Gastrocnemius medialis (tissue), 4 donors: ENCODE results near the gene CPSF3. TPM values are rescaled to one million over a fixed set of nuclear protein-coding genes. Genes with fewer than 3 reads are reported as not detected.
A peak's percentile ranks its signal among the peaks of the same experiment; 100 is the strongest.

Source experiments
- ATAC-seq, 2 donors: fragments of 150-250 bp; one replicate each; pipeline ENCODE4 v1.9.1; 2016
- DNase-seq, 2 donors: peaks; one replicate each; pipeline ENCODE4 v3.0.0-alpha.2; 2019
- H3K27ac ChIP-seq, 4 donors: fragments of 200-600 bp; sonication (generic); 1 replicate in 1 of 4; 2 replicates in 3 of 4; pipeline ENCODE4 v1.5.1; 2016 to 2018; ENCODE audit warnings: mild to moderate bottlenecking in 2 of 4, moderate library complexity in 1 of 4
- H3K27me3 ChIP-seq, 3 donors: fragments of 200-600 bp; sonication (generic) in 2 of 3; 1 replicate in 1 of 3; 2 replicates in 2 of 3; pipeline versions ENCODE4 v1.5.1 to v1.6.0; 2016 to 2019; ENCODE audit warnings: mild to moderate bottlenecking in 1 of 3, moderate library complexity in 1 of 3
- H3K36me3 ChIP-seq, 2 donors: fragments of 200-600 bp; sonication (generic) in 1 of 2; one replicate each; pipeline ENCODE4 v1.5.1; 2017 to 2018
- H3K4me1 ChIP-seq, 2 donors: fragments of 200-600 bp; sonication (generic) in 1 of 2; one replicate each; pipeline ENCODE4 v1.5.1; 2016 to 2017; ENCODE audit warnings: mild to moderate bottlenecking in 2 of 2
- H3K4me3 ChIP-seq, 4 donors: fragments of 200-600 bp; sonication (generic) in 3 of 4; 1 replicate in 1 of 4; 2 replicates in 3 of 4; pipeline ENCODE4 v1.5.1; 2016 to 2019; ENCODE audit warnings: mild to moderate bottlenecking in 2 of 4
- H3K9me3 ChIP-seq, 3 donors: fragments of 200-600 bp; sonication (generic) in 2 of 3; 1 replicate in 1 of 3; 2 replicates in 2 of 3; pipeline ENCODE4 v1.5.1; 2016 to 2019
- CTCF ChIP-seq, 5 experiments: fragments of 450-650 bp in 3 of 5; fragments of 200-600 bp in 2 of 5; sonication (generic) in 2 of 5; IDR thresholded peaks in 4 of 5; conservative IDR thresholded peaks in 1 of 5; 1 replicate in 4 of 5; 2 replicates in 1 of 5; pipeline ENCODE4 v1.5.1; 2016 to 2019; ENCODE audit warnings: antibody characterized with exemption in 5 of 5, mild to moderate bottlenecking in 3 of 5, moderate library complexity in 3 of 5
- POLR2A ChIP-seq, 2 donors: fragments of 450-650 bp; IDR thresholded peaks; one replicate each; pipeline ENCODE4 v1.6.1; 2017; ENCODE audit warnings: antibody characterized with exemption in 2 of 2, mild to moderate bottlenecking in 2 of 2, moderate library complexity in 2 of 2
- in situ Hi-C, 4 donors: fragments of 200-750 bp; cut with MboI; loops; one replicate each; pipeline versions ENCODE4 v1.15.0 to v1.8.0; 2017; ENCODE audit warnings: low sequenced_read_pairs in 4 of 4
- intact Hi-C: fragments of 100-400 bp; cut with DNase I; formaldehyde crosslinking; loops from one replicate; pipeline ENCODE4 v1.15.1; 2023; ENCODE audit warnings: low total_unique reads
- total RNA-seq, 4 donors: library from RNA; depleted of rRNA; stranded (reverse); fragments of >200 nt; gene quantifications; one replicate each; pipeline versions ENCODE4 v1.1.0 to v1.2.3, GENCODE V29; 2016

Gene CPSF3
- total RNA-seq, 4 donors from 2014 or later = 20.9 to 51.8 (median 24.1) TPM

DNA sequence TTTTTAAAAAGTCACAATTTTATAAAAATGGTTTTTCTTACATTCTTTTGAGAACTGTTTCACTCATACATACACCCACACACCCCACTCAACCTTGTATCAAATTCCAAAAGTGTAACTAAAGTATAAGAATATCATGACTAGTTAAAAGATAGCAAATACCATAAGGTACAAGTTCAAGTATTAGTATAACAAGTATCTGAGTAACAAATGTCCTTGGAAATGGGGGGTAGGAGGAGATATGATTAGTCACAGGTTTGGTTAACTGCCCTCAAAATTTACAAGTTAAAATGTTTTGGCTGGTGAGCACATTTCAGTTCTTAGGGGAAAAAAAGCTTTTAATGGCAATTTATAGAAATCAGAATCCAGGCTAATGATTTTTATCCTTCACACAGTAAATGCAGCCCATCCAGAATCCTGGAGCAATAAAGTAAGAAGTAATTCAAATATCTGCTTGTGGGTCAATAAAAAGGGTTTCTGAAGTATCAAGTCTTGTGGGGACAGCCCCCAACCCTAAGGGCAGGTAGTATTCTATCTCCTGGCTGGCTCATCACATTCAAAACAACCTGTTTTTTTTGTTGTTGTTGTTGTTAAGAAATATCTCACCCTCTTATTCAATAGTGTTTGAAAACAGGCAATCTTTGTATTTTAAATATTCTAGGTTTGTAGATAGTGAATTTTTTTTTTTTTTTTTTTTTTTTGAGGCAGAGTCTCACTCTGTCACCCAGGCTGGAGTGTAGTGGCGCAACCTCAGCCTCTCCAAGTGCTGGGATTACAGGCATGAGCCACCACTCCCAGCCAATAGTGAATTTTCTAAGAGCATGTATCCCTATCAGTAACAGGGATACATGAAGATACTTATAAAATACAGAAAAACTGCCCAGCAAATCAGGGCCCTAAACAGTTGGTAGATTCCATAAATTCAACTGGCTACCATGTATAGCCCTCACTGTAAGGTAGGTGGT is 65.4 kb downstream of the CPSF3 start:
- Histone ChIP-seq H3K27me3 (no peaks in the 10 kb centered on the region), H3K9me3 (no peaks in the 10 kb centered on the region), H3K27ac (no peak overlapping the region), H3K36me3 (peaks cover 9 to 98% of the 10 kb centered on the region in 2 donors), H3K4me3 (no peak overlapping the region), H3K4me1 (no peaks in the 10 kb centered on the region)
- in situ Hi-C loops (no loop called here), intact Hi-C loops (no loop called here)
- no peak for TF ChIP-seq CTCF (IDR thresholded peaks at IDR 0.05 in 4 of 5, conservative IDR thresholded peaks at IDR 0.05 in 1 of 5)
- TF ChIP-seq POLR2A (IDR thresholded peaks at IDR 0.05) = no peak
- no peak for DNase-seq
- no peak for ATAC-seq

GRCh38 chr2:9490789-9491188 is 67.3 kb downstream of the CPSF3 start:
- peak overlapping the region in 1 of 4 donors; percentile 3 for H3K27ac ChIP-seq
- H3K36me3 ChIP-seq = peaks cover 9 to 96% of the 10 kb centered on the region in 2 donors
- no peaks in the 10 kb centered on the region for H3K9me3 ChIP-seq
- no peaks in the 10 kb centered on the region for H3K4me1 ChIP-seq
- in situ Hi-C loops = no loop called here
- ATAC-seq = no peak
- TF ChIP-seq POLR2A (IDR thresholded peaks at IDR 0.05) = no peak
- TF ChIP-seq CTCF (IDR thresholded peaks at IDR 0.05 in 4 of 5, conservative IDR thresholded peaks at IDR 0.05 in 1 of 5) = no peak
- no peak for DNase-seq
- intact Hi-C loops = no loop called here
- H3K4me3 ChIP-seq = no peak overlapping the region
- H3K27me3 ChIP-seq = no peaks in the 10 kb centered on the region

GRCh38 chr2:9492927-9493326 is 69.5 kb downstream of the CPSF3 start:
- H3K27ac ChIP-seq = peak overlapping the region in 1 of 4 donors; percentile 33
- no peak overlapping the region for H3K4me3 ChIP-seq
- no peaks in the 10 kb centered on the region for H3K9me3 ChIP-seq
- ATAC-seq = no peak
- TF ChIP-seq CTCF (IDR thresholded peaks at IDR 0.05 in 4 of 5, conservative IDR thresholded peaks at IDR 0.05 in 1 of 5) = no peak
- TF ChIP-seq POLR2A (IDR thresholded peaks at IDR 0.05) = no peak
- intact Hi-C loops (no loop called here), in situ Hi-C loops (no loop called here)
- H3K4me1 ChIP-seq = no peaks in the 10 kb centered on the region
- no peaks in the 10 kb centered on the region for H3K27me3 ChIP-seq
- DNase-seq = no peak
- H3K36me3 ChIP-seq = peaks cover 3 to 91% of the 10 kb centered on the region in 2 donors

DNA sequence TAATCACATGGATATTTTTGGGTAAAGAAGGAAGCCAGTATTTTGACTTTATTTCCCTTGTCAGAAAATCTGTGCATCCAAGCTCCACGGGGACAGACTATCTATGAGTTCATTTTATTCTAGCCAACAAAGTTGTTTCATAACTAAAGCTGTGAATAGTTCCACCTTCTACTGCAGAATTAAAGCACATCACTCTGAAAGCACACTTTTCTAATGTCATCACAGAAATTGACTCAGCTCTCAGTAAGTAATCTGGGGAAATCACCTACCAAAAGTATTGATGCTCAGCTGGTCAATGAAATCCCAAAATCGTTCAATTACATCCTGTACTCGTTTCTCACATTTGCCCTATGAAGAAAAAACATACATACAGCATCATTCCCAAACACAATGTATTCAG is 70.0 kb downstream of the CPSF3 start:
- intact Hi-C loops = no loop called here

More for the DNA sequence above, 70.0 kb downstream of the CPSF3 start:
- Histone ChIP-seq H3K4me3 (no peak overlapping the region), H3K36me3 (peaks cover 3 to 90% of the 10 kb centered on the region in 2 donors), H3K27me3 (no peaks in the 10 kb centered on the region), H3K4me1 (no peaks in the 10 kb centered on the region), H3K27ac (no peak overlapping the region), H3K9me3 (no peaks in the 10 kb centered on the region)
- DNase-seq = no peak
- in situ Hi-C loops = no loop called here
- no peak for ATAC-seq
- TF ChIP-seq POLR2A (IDR thresholded peaks at IDR 0.05) (no peak), CTCF (IDR thresholded peaks at IDR 0.05 in 4 of 5, conservative IDR thresholded peaks at IDR 0.05 in 1 of 5) (no peak)
